Right forelimb (tissue), 1 donor: Measurements from ENCODE around the gene SYS1.

ENCODE experiments used
- DNase-seq: peaks from one replicate; pipeline ENCODE4 v3.0.0-alpha.2; 2018

The SYS1 gene

GRCh38 chr20:45362804-45363610, at the start of gene SYS1:
Gene SYS1 (plus strand): TSS chr20:45363156. CDS start chr20:45363532, 376 bp downstream.
- DNase-seq: peak; percentile 99

- DNase-seq: no peak
Observed at GRCh38 chr20:45313943-45314342, 49.0 kb upstream of the SYS1 start.

GRCh38 chr20:45315672-45316071, 47.3 kb upstream of the SYS1 start:
- DNase-seq: no peak

GRCh38 chr20:45316150-45317080, 46.5 kb upstream of the SYS1 start:
- DNase-seq: no peak

GRCh38 chr20:45317826-45318225, 45.1 kb upstream of the SYS1 start:
- DNase-seq: no peak

GRCh38 chr20:45318386-45318939, 44.5 kb upstream of the SYS1 start:
- no peak for DNase-seq

GRCh38 chr20:45318948-45319347, 44.0 kb upstream of the SYS1 start:
- no peak for DNase-seq

GRCh38 chr20:45320948-45321595, 41.9 kb upstream of the SYS1 start:
- DNase-seq: no peak

- DNase-seq: no peak
Observed at GRCh38 chr20:45322952-45323383, 40.0 kb upstream of the SYS1 start.

- no peak for DNase-seq
Observed at GRCh38 chr20:45323731-45324130, 39.2 kb upstream of the SYS1 start.

- no peak for DNase-seq
Observed at GRCh38 chr20:45325371-45325770, 37.6 kb upstream of the SYS1 start.

GRCh38 chr20:45328451-45328850, 34.5 kb upstream of the SYS1 start:
- DNase-seq: no peak

- DNase-seq: no peak
Observed at GRCh38 chr20:45329497-45330319, 33.2 kb upstream of the SYS1 start.

- no peak for DNase-seq
Observed at GRCh38 chr20:45330476-45330875, 32.5 kb upstream of the SYS1 start.

- no peak for DNase-seq
Observed at GRCh38 chr20:45336530-45337366, 26.2 kb upstream of the SYS1 start.

GRCh38 chr20:45337367-45338120, 25.4 kb upstream of the SYS1 start:
- no peak for DNase-seq

- DNase-seq: no peak
Observed at GRCh38 chr20:45338121-45339030, 24.6 kb upstream of the SYS1 start.

- no peak for DNase-seq
Observed at GRCh38 chr20:45339084-45339483, 23.9 kb upstream of the SYS1 start.

- DNase-seq: no peak
Observed at GRCh38 chr20:45339799-45340198, 23.2 kb upstream of the SYS1 start.
